NCI-H226 (cell line): ENCODE measurements around the gene SMAD3.

Source experiments
- DNase-seq: peaks from one replicate; pipeline ENCODE4 v3.0.0-alpha.2; 2015

SMAD3 gene

DNA sequence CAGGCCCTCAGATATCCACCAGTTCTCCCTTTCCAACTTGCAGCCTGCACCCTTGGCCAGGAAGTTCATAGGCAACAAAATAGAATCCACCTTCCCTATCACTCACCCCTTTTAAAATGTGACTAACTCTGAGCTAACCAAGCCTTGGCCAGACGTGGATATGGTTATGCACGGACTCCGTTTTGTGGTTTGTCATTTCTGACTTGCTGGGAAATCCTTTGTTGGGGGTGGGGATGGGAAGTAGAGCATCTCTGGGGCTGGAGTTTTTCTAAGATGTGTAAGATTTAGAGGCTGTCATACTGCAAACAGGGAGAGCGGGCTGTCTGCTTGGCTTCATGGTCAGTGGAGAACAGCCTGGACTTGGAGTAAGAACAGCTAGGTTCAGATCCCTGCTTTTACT is 62.6 kb downstream of the SMAD3 start:
- DNase-seq = peak; percentile 99

DNA sequence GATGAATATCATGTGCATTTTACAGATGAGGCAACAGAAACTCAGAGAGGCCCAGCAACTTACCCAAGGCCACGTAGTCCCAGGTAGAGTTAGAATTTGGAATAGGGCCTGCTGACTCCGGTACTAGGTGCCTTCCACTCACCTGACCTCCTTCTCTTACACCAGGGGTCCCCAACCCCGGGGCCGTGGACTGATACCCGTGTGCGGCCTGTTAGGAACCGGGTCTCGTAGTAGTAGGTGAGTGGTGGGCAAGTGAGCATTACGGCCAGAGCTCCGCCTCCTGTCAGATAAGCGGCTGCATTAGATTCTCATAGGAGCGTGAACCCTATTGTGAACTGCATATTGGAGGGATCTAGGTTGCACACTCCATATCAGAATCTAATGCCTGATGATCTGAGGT is 64.8 kb downstream of the SMAD3 start:
- DNase-seq = no peak

DNA sequence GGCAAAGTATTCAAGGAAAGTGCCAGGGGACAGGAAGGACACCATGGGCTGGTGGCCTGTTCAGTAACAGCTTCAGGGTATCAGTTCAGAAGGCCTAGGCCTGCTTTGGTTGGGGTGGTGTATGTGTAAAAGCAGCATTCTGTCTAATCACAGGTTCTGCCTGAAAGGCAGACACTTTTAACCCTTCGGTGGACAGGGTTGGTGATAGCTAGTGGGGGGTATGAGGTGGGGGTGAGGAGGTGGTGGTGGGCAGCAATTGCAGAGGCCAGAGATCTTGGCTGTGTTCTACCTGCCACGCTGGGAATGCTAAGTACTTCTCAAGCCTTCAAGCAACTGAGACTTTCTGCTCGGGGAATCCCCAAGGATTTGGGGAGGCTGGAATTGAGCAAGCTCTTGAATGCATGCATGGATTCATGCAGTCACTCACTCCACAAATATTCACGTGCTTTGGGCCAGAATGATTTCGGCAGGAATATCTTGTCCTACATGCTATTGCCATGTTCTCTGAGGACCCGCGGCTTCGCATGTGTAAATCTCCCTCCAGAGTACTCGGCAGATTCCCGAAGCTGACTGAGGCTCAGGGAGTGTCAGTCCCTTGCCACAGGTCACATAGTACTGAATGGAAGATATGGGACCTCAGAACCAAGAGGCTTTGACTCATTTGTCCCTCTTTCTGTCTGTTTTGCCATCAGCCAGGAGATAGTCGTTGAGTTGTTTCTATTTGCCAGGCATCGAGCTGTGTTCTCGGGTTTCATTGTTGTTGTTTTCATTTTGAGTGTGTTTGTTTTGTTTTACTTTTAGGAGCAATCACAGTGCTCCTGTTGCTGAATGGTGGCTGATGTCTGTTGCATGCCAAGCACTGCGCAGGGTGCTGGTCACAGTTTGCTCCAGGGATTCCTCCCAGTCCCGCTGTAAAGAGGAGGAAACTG is 65.5 kb downstream of the SMAD3 start:
- peak; percentile 79 for DNase-seq

DNA sequence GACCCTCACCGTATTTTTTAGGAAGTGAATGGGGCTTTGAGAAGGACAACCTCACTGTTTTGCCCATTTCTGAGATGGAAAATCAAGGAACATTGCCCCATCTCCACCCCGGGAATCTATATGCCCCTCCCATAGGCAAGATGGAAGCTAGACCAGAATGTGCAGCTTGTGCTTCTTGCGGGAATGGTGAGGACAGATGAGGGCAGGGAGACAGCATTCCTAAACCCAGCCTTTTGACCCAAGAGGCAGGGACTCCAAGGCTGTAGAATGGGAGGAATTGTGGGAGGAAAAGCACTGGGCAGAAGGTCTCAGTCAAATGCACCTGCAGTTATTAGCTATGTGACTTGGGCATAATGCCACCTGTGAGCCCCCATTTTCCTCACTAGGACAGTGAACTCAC is 66.9 kb downstream of the SMAD3 start:
- no peak for DNase-seq

DNA sequence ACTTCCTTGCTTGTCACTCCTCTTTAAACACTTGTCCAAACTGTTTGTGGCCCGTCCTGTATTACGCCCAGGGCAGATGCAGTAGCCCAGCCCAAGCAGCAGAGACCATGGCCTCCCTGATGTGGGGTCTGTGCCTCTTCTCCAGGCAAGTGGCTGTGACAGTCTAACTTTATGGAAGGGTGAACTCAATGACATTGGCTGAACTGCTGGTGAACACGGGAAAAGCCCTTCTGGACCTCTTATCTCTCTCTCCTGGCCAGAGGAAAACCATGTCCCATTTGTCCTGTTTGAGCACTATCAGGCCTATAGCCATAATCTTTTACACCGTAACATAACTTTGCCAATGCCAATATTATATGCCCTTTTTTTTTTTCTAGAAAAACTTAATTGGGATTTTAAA is 67.6 kb downstream of the SMAD3 start:
- no peak for DNase-seq

DNA sequence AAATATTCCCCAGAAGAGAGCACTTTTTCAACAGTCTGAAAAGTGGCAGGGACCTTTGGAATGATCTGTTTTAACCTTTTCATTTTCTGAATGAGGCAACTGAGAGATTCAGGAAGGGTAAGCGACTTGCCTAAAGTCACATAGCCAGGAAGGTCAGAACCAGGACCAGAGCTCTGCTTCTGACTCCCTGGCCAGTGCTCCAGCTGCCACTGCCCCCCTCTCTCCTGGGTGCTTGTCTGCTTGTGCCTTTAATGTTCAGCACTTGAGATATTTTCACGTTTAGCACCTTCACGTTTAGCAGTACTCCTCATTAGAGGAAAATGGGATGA is 68.3 kb downstream of the SMAD3 start:
- DNase-seq = no peak

DNA sequence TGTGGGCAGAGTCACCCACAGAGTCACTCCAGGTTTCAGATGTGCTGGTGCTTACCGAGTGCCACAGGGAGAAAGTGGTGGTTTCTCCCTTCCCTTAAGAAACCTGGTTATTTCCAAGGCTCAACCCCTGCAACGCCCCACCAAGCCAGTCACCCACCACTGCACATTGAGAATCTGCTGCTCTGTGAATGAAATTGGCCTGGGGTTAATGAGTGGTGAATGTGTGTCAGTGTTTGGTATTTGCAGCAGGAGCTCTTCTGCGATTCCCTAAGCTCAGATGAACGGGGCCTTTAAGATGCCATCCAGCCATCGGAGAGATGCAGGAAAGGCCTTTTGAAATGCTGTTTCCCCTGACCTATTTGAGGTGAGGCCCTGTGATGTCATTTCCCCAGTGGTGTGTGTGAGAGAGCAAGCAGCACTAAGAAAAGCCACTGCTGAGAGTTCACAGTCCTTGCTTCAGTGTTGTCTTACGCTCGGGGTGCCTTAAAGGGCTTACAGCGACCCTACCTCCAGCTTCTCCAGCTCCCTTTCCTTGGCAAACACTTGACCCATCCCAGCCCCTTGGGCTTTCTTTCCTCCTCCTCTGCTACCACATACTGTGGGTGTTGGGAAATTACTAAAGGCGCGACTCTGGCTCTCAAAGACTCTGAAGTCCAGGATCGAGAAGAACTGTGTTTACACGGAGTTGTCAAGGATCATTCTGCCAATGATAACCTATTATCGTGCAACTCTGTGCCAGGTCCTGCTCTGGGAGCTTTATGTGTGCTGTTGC is 68.9 kb downstream of the SMAD3 start:
- peak; percentile 39 for DNase-seq

DNA sequence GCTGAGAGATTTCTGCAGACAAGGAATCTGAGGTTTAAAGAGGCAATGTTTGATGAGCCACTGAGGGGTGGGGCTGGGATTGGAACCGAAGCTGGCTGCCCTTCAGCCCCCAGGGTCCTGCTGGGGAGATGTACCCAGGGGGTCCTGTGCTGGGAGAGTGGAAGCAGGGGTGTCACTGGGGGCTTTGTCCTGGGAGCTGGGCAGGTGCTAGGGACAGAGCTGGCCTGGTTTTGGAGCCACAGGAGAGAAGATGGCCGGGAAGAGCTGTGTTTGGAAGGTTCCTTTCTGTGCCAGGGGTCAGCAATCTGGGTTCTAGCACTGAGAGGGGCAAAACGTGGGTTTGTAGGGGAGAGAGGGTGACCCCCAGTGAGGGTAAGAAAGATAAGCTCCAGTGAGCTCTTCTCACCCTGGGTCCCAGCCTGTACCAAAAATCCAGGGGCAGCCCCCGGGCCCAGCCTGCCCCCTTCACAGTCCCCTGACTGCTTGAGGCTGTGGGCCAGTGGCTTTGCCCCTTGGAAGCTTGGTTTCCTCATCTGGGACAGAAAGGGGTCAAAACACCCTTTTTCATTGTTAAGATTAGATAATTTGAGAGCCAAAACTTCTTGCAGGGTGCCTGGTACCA is 69.6 kb downstream of the SMAD3 start:
- no peak for DNase-seq

DNA sequence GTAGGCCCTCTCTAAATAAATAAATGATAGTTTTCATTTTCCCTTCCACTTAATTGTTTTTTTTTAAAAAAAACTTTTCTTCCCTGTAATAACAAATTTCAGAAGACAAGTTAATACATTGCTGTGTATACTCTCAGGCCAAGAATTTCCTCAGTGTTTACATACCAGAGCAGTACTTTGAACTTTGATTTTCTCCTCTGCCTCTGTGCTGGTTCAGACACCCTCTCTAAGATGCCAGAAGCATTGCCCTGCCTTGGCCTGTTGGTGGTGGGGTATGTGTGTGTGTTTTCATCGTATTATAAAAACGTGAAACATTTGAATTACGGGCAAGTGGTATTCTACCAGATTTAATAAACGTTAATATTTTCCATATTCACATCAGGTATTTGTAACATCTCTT is 70.1 kb downstream of the SMAD3 start:
- DNase-seq = no peak

DNA sequence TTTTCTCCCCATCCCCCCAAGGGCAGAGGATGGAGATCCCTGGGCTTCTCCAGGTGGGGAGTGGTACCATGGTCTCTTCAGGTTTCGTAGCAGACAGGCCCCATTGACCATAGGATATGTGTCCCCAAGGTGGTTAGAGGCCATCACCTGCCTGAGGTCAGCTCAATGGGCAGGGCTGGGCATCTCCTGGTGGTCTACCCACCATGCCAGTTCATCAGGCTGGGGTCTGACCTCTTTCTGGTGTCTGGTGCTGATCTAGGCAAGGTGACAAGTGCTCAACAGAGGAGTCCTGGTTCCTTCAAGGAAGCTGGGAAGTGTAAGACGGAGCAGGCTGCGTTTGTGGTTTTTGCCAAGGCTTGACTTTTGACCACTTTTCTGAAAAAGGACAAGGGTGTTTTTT is 71.4 kb downstream of the SMAD3 start:
- no peak for DNase-seq

DNA sequence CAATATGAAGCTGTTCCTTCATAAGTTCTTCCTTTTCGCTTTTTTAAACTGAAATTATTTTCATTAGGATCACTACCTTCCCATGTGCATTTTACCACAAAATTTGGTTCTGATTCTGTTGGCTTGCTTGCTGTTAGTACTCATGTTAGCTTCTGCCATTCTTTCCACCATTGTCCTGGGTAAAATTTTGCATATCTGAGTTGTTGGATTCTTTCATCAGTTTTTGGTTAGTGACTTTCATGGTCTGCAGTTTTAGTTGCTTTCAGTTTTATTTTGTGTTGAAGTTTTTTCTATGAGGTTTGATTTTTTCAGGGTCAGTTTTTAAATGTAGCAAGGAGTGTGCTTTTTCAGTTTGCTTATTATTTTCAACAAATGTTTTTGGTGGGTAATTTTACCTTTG is 71.9 kb downstream of the SMAD3 start:
- DNase-seq = no peak

DNA sequence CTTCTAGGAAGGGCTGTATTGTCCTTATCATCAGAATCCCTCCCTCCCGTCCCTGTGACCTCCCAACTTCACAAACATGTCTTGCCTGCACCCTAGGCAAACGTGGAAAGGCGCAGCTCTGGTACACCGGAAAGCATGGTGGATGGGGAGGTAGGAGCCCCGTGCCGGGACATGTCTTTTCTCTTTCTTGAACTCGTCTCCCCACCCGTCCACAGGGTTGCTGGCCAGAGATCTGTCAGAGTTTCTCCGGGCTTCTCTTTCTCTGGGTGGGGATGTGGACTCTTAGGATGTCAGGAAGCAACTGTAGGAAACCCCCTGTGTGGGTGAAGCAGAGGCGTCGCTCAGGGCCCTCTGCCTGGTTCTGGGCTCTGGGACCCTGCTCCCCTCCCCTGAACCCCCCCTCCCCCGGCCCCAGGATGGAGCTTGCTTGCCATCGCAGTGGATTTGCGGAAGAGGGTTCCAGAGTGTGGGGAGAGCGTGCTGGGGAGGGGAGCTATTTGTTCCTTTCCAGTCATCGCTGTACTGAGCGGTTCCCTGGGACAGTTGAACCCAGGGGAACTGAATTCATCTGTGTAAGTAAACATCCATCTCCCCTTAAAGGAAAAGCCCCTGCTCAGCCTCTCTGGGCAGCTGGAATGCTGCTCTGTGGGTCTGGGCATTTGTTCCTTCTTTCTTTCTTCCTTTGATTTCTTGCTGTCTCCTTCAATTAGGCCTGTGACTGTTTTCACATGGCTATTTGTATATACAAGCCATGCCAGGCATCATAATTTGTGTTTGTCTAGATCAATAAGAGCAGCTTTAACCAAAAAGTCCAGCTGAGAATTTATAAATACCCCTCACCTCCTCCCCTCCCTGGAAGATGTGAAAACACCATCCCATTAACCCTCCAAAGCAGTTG is 72.8 kb downstream of the SMAD3 start:
- no peak for DNase-seq

DNA sequence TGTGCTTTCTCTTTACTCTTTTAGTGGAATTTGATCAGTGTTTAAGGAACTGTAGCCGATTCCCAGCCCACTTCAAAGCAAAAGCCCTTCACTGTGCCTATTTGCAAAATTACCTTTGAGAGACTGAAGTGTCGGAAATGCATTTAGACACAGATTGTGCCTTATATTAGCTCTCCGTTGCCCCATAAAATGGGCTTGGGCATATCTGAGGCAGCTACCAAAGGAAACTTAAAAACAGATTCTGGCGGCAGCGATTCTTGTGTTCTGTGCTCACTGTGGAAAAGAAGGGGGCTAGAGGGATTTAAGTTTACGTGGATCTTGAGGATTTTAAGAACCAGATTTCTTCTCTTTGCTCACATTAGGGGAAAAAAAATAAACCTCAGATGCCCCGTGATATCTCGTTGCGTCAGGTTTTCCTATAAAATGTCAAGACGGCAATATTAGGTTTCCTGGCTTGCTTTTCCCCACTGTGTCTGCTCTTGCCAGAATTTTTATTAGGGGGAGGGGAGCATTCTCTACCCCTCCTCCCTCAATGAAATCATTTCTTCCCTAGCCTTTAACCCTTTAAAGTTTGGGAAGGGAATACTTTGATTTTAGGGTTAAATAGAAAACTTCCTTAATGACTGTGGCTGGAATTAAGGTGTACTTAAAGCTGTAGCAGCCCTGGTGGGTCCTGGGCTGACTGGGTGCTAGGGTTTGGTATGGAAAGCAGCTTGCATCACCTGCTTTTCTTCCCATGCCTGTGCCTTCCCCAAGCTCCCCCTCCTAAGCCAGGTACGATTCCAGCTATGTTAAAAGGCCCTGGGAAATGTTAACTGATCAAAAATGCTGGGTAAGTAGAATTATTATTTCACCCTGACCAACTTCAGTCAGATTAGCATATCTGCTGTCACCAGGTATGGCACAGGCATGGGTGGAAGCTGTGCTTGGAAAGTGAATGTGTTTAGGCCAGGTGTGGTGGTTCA is 73.8 kb downstream of the SMAD3 start:
- no peak for DNase-seq

DNA sequence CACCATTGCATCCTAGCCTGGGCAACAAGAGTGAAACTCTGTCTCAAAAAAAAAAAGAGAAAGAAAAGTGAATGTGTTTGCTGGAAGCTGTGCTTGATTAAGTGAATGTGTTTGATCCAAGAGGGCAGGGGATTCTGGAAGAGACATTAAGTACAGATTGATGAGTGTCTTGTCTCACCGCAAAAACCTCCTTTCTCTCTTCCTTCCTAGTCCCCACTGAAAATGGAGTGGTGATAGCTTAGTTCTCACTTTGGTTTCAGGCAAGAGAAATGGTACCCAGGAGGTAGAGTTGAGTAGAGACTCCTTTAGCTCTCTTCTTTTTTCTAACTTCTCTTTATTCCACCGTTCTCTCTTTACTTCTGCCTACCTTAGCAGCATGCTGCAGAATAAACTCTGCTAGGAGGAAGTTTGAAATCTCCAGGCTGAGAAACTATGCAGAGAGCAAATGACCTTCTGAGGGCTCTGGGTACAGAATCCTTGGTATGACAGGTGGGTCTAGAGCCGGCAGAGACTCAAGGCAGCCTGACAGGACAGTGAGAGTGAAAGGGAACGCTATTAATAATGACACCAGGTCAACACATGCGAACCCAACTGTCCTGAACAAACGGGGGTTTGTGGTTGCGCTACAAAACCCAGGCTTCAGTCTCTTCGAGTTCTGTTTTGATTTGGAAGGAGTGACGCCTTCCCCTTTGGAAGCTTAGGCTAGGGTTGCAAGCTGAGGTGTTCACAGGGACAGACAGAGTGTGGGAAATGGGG is 74.9 kb downstream of the SMAD3 start:
- DNase-seq = no peak

DNA sequence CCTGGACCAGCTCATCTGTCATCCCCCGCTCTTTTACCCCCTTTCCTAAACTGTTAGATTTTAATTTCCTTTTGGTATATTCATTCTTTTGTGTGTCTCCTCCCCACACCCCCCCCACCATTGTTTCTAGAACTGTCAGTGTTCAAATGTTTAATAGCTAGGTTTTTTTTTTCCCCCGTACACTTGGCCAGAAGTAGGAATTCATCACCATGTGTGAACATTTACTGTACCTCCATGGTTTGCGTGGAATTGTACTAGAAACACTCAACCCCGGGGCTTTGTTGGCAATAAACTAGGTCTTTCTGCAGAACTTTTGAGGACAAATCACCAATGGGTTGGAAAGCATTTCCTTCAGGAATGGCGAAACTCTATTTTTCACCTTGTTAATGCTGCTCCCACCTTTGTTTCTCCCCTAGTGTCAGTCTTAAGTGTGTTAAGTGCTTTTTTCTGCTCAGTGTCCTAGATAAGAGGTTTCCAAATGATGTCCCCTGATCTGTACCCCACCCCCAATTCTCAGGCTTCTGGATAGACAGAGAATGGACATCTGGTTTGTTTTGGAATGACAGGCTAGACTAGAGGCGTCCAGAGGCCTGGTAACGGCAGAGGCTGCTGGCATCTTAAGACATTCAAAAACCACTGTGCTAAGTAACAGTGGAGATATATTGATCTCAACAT is 76.8 kb downstream of the SMAD3 start:
- DNase-seq = no peak

DNA sequence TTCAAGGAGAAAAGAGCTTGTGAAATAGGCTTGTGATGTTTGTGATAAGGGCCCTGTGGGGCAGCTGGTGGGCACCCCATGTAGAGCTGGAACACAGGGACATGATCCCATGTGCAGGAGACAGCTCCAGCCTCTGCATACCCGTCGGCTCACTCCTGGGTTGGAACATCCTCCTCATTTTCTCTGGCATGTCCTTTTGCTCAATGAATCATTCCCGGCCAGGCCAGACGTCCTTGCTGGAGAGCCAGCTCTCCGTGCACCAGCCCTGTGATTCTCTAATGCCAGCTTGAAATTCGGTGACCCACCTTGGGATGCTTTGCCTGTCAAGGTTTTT is 77.3 kb downstream of the SMAD3 start:
- DNase-seq = peak; percentile 53

DNA sequence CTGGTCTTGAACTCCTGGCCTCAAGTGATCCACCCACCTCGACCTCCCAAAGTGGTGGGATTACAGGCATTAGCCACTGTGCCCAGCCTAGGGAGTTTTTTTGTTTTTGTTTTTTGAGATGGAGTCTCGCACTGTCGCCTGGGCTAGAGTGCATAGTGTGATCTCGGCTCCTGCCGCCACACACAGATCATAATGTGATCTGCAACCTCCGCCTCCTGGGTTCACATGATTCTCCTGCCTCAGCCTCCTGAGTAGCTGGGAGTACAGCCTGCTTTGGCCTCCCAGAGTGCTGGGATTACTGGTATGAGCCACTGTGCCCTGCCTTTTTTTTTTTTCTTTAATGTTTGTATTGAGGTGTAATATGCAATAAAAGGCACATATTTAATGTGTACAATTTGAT is 78.2 kb downstream of the SMAD3 start:
- DNase-seq = no peak

DNA sequence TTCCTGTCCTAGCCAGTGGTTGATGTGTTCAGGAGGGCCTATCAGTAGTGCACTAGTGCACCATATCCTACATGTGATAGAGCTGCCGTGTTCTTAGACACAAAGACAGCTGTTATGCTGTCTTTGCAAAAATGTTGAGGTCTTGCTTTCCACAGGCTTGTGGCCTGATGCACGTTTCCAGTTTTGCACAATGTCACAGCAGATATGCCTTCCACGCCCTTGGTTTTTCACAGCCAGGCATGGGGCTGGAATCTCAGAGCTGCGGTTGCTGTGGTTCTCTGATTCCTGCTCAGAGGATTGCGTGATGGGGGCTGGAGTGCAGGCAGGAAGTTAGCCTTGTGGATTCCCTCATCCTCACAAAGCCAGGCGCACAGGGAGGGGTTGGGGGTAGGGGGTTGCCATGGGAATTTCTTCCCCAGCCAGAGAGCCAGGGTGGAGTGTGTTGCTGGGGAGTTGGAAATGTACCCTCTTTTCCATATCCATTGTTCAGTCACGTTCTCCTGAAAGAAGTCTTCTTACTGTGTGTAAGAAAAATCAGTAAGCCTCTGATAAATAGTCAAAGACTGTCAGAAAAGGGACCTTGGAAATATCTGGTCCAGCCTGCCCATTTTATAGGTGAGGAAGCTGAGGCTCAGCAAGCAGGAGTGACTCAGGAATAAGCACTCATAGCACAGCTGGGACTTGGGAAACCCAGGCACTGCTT is 79.4 kb downstream of the SMAD3 start:
- DNase-seq = peak; percentile 47

DNA sequence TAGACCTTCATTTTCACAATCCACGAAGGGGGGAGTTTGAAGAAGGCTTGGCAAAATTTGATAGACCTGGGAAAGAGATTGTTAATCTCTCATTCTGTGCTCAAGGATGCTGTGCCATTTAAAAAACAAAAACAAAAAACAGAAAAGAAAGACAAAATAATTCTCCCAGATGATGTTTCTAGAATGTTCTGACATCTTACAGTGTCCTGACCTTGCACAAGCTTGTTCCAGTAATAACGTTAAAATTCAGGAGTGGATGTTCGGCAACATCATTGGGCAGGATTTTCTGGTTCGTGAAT is 79.9 kb downstream of the SMAD3 start:
- DNase-seq = no peak

DNA sequence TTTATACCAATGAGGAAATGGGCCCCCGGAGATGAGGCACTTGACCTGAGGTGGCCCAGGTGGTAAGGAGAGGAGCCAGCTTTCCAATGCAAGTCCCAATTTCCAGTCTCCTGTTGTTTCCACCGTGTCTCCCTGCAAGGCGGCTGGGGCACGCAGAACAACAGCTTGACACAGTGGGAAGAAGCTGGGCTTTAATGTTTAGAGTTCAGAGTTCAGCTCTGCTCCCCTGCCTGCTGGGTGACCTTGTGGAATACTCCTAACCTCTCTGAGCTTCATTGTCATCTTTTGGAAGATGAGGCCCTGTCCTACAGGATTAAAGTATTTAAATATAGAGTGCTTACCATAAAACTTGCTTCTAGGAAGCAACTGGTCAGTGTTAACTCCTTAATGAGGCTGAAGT is 80.3 kb downstream of the SMAD3 start:
- no peak for DNase-seq
